Upper lobe of left lung (tissue), 4 donors: ENCODE results near the gene HDAC6.

ENCODE experiments used
- CTCF ChIP-seq, 6 experiments: fragments of 450-650 bp in 4 of 6; fragments of 200-600 bp in 2 of 6; sonication (generic) in 2 of 6; IDR thresholded peaks; one replicate each; pipeline ENCODE4 v1.5.1; 2016 to 2019; ENCODE audit warnings: antibody characterized with exemption in 6 of 6
- EP300 ChIP-seq, 4 donors: sonication (generic); formaldehyde crosslinking; IDR thresholded peaks; one replicate each; pipeline ENCODE4 v1.5.1; 2017; ENCODE audit warnings: antibody characterized with exemption in 4 of 4, control low read depth in 2 of 4
- POLR2A ChIP-seq, 4 donors: fragments of 450-650 bp; IDR thresholded peaks; one replicate each; pipeline ENCODE4 v1.5.1; 2016 to 2017; ENCODE audit warnings: antibody characterized with exemption in 4 of 4, mild to moderate bottlenecking in 2 of 4

GRCh38 chrX:48818098-48818497 is 16.2 kb downstream of the HDAC6 start:
- TF ChIP-seq CTCF (IDR thresholded peaks at IDR 0.05) (no peak), POLR2A (IDR thresholded peaks at IDR 0.05) (no peak), EP300 (IDR thresholded peaks at IDR 0.05) (no peak)
